ENCODE measurements around the gene B3GNT8. TPM values are rescaled to one million over a fixed set of nuclear protein-coding genes. Genes with fewer than 3 reads are reported as not detected.

Gene B3GNT8
- total RNA-seq, 5 donors from 2014 or later (not counting 1 experiment from before 2014, with no cell fraction given): 0.76 to 5.0 (median 1.3) TPM

- no peak overlapping the region for H3K4me3 ChIP-seq (ENCODE audit: control insufficient read depth in 1 of 2, extremely low read depth in 1 of 2, low read length in 1 of 2)
- Mint-ChIP-seq H3K27ac (peak overlapping the region in 1 of 2 donors; percentile 36), H3K9me3 (no peaks in the 10 kb centered on the region), H3K36me3 (no peaks in the 10 kb centered on the region), H3K4me1 (peaks cover 5 to 15% (median 11%) of the 10 kb centered on the region in 3 donors), H3K4me3 (peak overlapping the region in 2 of 3 donors; percentile 31 to 36), H3K27me3 (peaks cover 0 to 22% of the 10 kb centered on the region in 2 donors)
- peaks cover 0 to 14% of the 10 kb centered on the region in 2 experiments for H3K4me1 ChIP-seq (ENCODE audit: control insufficient read depth in 1 of 2, extremely low read depth in 1 of 2, insufficient read depth in 2 of 2, low read length in 2 of 2)
- DNase-seq (no peak), ATAC-seq (replicated peaks in 1 of 4) (peak in 1 of 4 experiments; percentile 13)
- CTCF ChIA-PET: interaction anchor here (0.6 to 1.7 kb wide), 8 partner anchors 8 to 352 kb away, joined by 3 to 8 read pairs (median 4); no protein-coding TSS in a partner anchor
- POLR2A ChIA-PET: no interaction called here
- H3K27ac ChIP-seq (ENCODE audit: low read length): no peak overlapping the region
- no peaks in the 10 kb centered on the region for H3K36me3 ChIP-seq (ENCODE audit: control insufficient read depth in 2 of 2, extremely low read depth in 1 of 2, insufficient read depth in 1 of 2, low read length in 1 of 2)
- 76% methylated on average over 5 of the region's 12 CpGs for WGBS (ENCODE audit: insufficient coverage)
- peaks cover 0 to 29% of the 10 kb centered on the region in 2 experiments for H3K27me3 ChIP-seq (replicated peaks in 1 of 2; ENCODE audit: control insufficient read depth in 2 of 2, extremely low read depth in 1 of 2, insufficient read depth in 2 of 2, low read length in 1 of 2)
- H3K9me3 ChIP-seq: no peaks in the 10 kb centered on the region
These were observed 20.7 kb upstream of the B3GNT8 start for GRCh38 chr19:41447732-41448332.

DNA sequence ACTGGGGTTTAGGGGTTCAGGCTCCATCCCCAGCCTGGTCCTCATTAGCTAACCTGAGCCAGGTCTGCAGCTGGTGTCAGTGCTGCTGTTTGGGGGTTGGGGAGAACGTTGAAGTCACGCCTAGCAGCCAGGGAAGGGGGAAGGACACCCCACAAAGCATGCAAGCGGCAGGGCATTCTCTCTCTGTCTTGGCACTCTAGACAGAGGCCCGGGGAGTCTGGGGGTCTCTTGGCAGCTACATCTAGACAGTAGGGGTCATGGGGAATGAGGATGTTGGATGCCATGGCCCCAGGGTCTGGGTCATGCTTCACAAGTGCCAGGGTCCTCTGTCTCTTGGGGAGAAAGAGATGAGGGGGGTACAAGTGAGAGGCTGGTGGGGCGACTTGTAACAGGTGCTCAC is 18.4 kb upstream of the B3GNT8 start:
- H3K4me3 ChIP-seq (ENCODE audit: control insufficient read depth in 1 of 2, extremely low read depth in 1 of 2, low read length in 1 of 2): no peak overlapping the region
- WGBS (ENCODE audit: insufficient coverage): 82% methylated on average over 2 of the region's 5 CpGs
- H3K4me3 Mint-ChIP-seq: no peak overlapping the region
- H3K4me1 ChIP-seq (ENCODE audit: control insufficient read depth in 1 of 2, extremely low read depth in 1 of 2, insufficient read depth in 2 of 2, low read length in 2 of 2): peaks cover 0 to 14% of the 10 kb centered on the region in 2 experiments
- no peaks in the 10 kb centered on the region for H3K9me3 ChIP-seq
- ChIA-PET POLR2A (no interaction called here), CTCF (interaction anchor here in 1 of 2 donors (0.6 to 0.7 kb wide), 2 partner anchors 21 to 692 kb away, joined by 3 read pairs; no protein-coding TSS in a partner anchor)
- no peak overlapping the region for H3K27ac ChIP-seq (ENCODE audit: low read length)
- H3K4me1 Mint-ChIP-seq: peaks cover 5 to 17% (median 8%) of the 10 kb centered on the region in 3 donors
- H3K36me3 Mint-ChIP-seq: no peaks in the 10 kb centered on the region
- DNase-seq (no peak), ATAC-seq (replicated peaks in 1 of 4) (no peak)
- H3K27ac Mint-ChIP-seq: no peak overlapping the region
- peaks cover 0 to 34% of the 10 kb centered on the region in 2 experiments for H3K27me3 ChIP-seq (replicated peaks in 1 of 2; ENCODE audit: control insufficient read depth in 2 of 2, extremely low read depth in 1 of 2, insufficient read depth in 2 of 2, low read length in 1 of 2)
- no peaks in the 10 kb centered on the region for H3K9me3 Mint-ChIP-seq
- H3K27me3 Mint-ChIP-seq: peaks cover 0 to 22% of the 10 kb centered on the region in 2 donors
- H3K36me3 ChIP-seq (ENCODE audit: control insufficient read depth in 2 of 2, extremely low read depth in 1 of 2, insufficient read depth in 1 of 2, low read length in 1 of 2): no peaks in the 10 kb centered on the region

DNA sequence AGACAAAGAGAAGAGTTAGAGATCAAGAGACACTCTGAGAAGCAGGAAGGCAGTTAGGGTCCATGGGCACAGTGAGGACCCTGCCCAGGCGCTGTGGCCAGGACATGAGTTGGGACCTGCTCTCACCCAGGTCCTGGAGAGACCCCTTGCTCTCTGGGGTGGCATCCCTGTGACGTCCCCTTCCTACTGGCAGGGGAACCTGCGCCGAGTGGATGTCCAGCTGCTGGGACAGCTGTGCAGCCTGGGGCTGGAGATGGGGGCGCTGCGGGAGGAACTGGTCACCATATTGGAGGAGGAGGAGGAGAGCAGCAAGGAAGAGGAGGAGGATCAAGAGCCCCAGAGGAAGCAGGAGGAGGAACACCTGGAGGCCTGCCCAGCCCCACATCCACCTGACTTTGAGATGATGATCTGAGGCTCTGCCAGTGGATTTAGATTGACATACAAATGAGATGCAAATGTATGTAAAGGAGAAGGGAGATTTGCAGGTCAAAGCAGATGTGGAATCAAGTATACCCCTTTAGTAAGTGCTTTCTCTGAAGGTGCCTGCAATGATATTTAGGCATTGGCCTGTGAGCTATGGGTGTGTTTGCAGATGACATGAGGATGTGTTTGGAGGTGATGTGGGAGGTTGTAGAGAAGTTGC is 16.8 kb upstream of the B3GNT8 start:
- Histone ChIP-seq H3K27me3 (replicated peaks in 1 of 2; ENCODE audit: control insufficient read depth in 2 of 2, extremely low read depth in 1 of 2, insufficient read depth in 2 of 2, low read length in 1 of 2) (peaks cover 0 to 34% of the 10 kb centered on the region in 2 experiments), H3K9me3 (no peaks in the 10 kb centered on the region), H3K36me3 (ENCODE audit: control insufficient read depth in 2 of 2, extremely low read depth in 1 of 2, insufficient read depth in 1 of 2, low read length in 1 of 2) (no peaks in the 10 kb centered on the region), H3K4me1 (ENCODE audit: control insufficient read depth in 1 of 2, extremely low read depth in 1 of 2, insufficient read depth in 2 of 2, low read length in 2 of 2) (peaks cover 4 to 20% of the 10 kb centered on the region in 2 experiments), H3K27ac (ENCODE audit: low read length) (no peak overlapping the region), H3K4me3 (ENCODE audit: control insufficient read depth in 1 of 2, extremely low read depth in 1 of 2, low read length in 1 of 2) (no peak overlapping the region)
- CTCF ChIA-PET: no interaction called here
- Mint-ChIP-seq H3K27ac (no peak overlapping the region), H3K27me3 (peaks cover 0 to 16% of the 10 kb centered on the region in 2 donors), H3K9me3 (no peaks in the 10 kb centered on the region), H3K36me3 (no peaks in the 10 kb centered on the region), H3K4me1 (peaks cover under 1 to 11% (median 2%) of the 10 kb centered on the region in 3 donors), H3K4me3 (no peak overlapping the region)
- ATAC-seq (replicated peaks in 1 of 4) (no peak), DNase-seq (no peak)
- POLR2A ChIA-PET: no interaction called here
- 70% methylated on average over 3 of the region's 6 CpGs for WGBS (ENCODE audit: insufficient coverage)

DNA sequence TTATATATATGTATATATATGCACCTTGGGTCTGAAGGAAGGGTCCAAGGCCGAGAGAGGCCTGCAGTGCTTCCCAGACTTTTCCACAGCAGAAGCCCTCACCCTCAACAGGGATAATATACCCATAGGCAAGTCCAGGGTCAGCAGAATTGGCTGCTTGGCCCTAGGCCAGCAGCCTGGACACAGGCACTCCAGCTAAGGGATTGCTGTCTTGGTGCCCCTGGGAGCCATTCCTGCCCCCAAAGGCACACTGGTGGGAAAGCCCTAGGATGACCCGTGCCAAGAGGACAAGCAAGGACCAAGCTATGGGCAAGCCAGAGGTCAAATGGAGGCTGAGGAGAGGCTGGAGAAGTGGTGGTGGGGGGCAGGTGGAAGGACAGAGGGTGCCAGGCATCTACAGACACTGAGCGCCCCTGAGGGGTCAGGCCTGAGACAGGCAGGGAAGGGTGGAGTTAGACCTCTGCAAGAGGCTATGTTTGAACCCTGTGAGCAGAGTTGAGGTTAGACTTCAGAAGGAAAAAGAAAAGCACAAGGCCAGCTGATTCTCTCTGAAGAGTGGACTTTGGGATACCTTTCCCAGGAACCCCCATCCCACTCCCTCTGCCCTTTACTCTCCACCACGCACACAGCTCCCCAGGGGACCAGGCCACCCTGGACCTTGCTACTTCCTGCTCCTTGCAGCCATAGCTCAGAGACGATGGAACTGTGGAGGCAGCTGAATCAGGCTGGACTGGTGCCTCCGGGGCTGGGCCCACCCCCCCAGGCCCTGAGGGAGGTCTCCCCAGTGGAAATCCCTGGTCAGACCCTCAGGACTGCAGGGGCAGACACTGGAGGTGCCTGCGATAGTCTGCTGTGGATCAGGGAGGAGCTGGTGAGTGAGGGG is 15.5 kb upstream of the B3GNT8 start, which contains the start of gene ERICH4:
TSS of gene ERICH4 (plus strand) at position 684 of the 883 bp plus-strand sequence. CDS start at position 698, 14 bp downstream.
- no peaks in the 10 kb centered on the region for H3K9me3 Mint-ChIP-seq
- H3K4me1 Mint-ChIP-seq: peaks cover 0 to 15% (median 4%) of the 10 kb centered on the region in 3 donors
- no peak within 1 kb of the TSS for H3K4me3 Mint-ChIP-seq
- no peaks in the 10 kb centered on the region for H3K36me3 Mint-ChIP-seq
- DNase-seq (no peak), ATAC-seq (replicated peaks in 1 of 4) (no peak)
- no peak within 1 kb of the TSS for H3K27ac Mint-ChIP-seq
- POLR2A ChIA-PET: interaction anchor here in 1 of 2 donors (0.6 kb wide), 1 partner anchor 783 kb away, joined by 3 read pairs; no protein-coding TSS in a partner anchor
- Histone ChIP-seq H3K27me3 (replicated peaks in 1 of 2; ENCODE audit: control insufficient read depth in 2 of 2, extremely low read depth in 1 of 2, insufficient read depth in 2 of 2, low read length in 1 of 2) (peaks cover 0 to 27% of the 10 kb centered on the region in 2 experiments), H3K9me3 (no peaks in the 10 kb centered on the region), H3K4me3 (ENCODE audit: control insufficient read depth in 1 of 2, extremely low read depth in 1 of 2, low read length in 1 of 2) (no peak within 1 kb of the TSS), H3K4me1 (ENCODE audit: control insufficient read depth in 1 of 2, extremely low read depth in 1 of 2, insufficient read depth in 2 of 2, low read length in 2 of 2) (peaks cover 5 to 17% of the 10 kb centered on the region in 2 experiments), H3K27ac (ENCODE audit: low read length) (no peak within 1 kb of the TSS), H3K36me3 (ENCODE audit: control insufficient read depth in 2 of 2, extremely low read depth in 1 of 2, insufficient read depth in 1 of 2, low read length in 1 of 2) (peaks cover 0 to under 1% of the 10 kb centered on the region in 2 donors)
- 70% methylated on average over 5 of the region's 7 CpGs for WGBS (ENCODE audit: insufficient coverage)
- CTCF ChIA-PET: no interaction called here
- H3K27me3 Mint-ChIP-seq: peaks cover 0 to 13% of the 10 kb centered on the region in 2 donors

- Mint-ChIP-seq H3K27me3 (peaks cover 0 to 4% of the 10 kb centered on the region in 2 donors), H3K4me3 (no peak overlapping the region), H3K9me3 (no peaks in the 10 kb centered on the region), H3K4me1 (peaks cover 0 to 18% (median 8%) of the 10 kb centered on the region in 3 donors), H3K27ac (no peak overlapping the region), H3K36me3 (peaks cover 4% of the 10 kb centered on the region)
- DNase-seq: no peak
- Histone ChIP-seq H3K36me3 (ENCODE audit: control insufficient read depth in 2 of 2, extremely low read depth in 1 of 2, insufficient read depth in 1 of 2, low read length in 1 of 2) (peaks cover 0 to 2% of the 10 kb centered on the region in 2 donors), H3K4me1 (ENCODE audit: control insufficient read depth in 1 of 2, extremely low read depth in 1 of 2, insufficient read depth in 2 of 2, low read length in 2 of 2) (peaks cover 5 to 15% of the 10 kb centered on the region in 2 experiments), H3K27ac (ENCODE audit: low read length) (no peak overlapping the region), H3K4me3 (ENCODE audit: control insufficient read depth in 1 of 2, extremely low read depth in 1 of 2, low read length in 1 of 2) (no peak overlapping the region), H3K27me3 (replicated peaks in 1 of 2; ENCODE audit: control insufficient read depth in 2 of 2, extremely low read depth in 1 of 2, insufficient read depth in 2 of 2, low read length in 1 of 2) (peaks cover 0 to 15% of the 10 kb centered on the region in 2 experiments), H3K9me3 (no peaks in the 10 kb centered on the region)
- 90% methylated on average over 8 of the region's 15 CpGs for WGBS (ENCODE audit: insufficient coverage)
- ChIA-PET CTCF (interaction anchor here in 1 of 2 donors (0.5 kb wide), 1 partner anchor 692 kb away, joined by 3 read pairs; no protein-coding TSS in a partner anchor), POLR2A (no interaction called here)
- ATAC-seq (replicated peaks in 1 of 4): no peak
These were observed 14.3 kb upstream of the B3GNT8 start for GRCh38 chr19:41441321-41441945.

All from T-cell (primary cell).